HG02840 (cell line): ENCODE data around the gene GLRA1.

Experiments
- ATAC-seq: cut with Tn5 transposase; IDR thresholded peaks from one replicate; pipeline ENCODE4 v1.9.1; 2021; ENCODE audit warnings: mild to moderate bottlenecking, moderate library complexity, moderate number of reproducible peaks; ENCODE audit not compliant: unreplicated experiment, low FRiP score

Gene GLRA1

DNA sequence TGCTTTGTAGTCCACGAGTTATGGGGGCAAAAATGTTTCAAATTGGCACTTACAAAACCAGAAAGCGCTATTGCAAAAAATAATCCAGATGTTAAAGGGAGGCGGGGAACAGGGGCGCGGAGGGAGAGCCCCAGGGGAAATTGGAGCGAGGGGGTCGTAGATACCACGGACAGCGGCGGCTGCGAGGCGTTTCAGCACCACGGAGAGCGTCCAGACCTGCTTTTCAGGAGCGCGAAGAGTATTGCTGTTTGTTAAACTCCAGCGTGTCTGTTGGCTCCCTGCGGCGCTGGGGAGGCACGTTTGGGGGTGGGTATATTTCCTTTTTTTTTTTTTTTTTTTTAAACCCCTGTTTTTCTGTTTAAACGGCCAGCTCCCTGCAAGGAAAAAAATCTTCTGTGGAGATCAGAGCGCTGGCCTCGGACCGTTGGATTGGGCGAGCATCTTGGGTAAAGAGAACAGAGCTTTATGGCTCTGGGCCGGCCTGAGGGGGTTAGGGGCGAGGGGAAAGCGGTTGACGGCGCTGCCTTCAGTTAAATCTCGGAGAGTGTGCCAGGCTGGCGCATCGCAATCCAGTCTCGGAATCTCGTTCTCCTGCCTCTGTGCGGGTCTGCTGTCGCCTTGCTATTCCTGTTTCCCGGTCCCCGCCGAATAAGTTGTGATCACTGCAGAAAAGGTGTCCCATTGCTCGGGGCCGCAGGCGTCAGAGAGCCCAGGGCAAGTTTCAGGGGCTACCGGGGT lies at the start of gene GLRA1:
GLRA1 (minus strand) TSS at position 288 of the 738 bp plus-strand sequence. CDS start 302 bp downstream, outside the sequence.
- no peak for ATAC-seq

- no peak for ATAC-seq
Observed at GRCh38 chr5:151970885-151971284, 46.2 kb upstream of the GLRA1 start.

GRCh38 chr5:151967865-151968264 lies 43.2 kb upstream of the GLRA1 start:
- ATAC-seq: no peak

GRCh38 chr5:151966046-151966445 lies 41.4 kb upstream of the GLRA1 start:
- ATAC-seq: no peak

- no peak for ATAC-seq
Observed at GRCh38 chr5:151964471-151964870, 39.8 kb upstream of the GLRA1 start.

GRCh38 chr5:151961557-151961956 lies 36.9 kb upstream of the GLRA1 start:
- ATAC-seq: no peak

DNA sequence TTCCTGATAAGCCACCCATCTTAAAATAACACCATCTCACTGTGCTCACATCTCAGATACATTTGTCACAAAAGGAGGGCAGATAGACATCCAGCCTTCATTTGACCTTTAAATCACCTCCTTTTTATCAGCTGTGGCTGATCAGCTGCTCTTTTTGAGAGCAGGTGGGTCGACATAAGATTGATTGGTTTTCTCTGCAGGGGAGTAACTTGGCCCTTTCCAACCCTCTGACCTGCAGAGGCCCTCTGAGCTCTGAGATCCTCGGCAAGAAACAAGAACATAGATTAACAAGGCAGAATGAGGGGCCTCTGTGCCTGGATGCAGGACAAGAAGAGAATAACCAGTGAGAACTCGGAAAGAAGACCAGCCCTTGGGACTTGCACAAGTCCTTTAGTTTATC lies 33.5 kb upstream of the GLRA1 start:
- ATAC-seq: no peak

- no peak for ATAC-seq
Observed at GRCh38 chr5:151956725-151957124, 32.1 kb upstream of the GLRA1 start.

GRCh38 chr5:151954255-151954654 lies 29.6 kb upstream of the GLRA1 start:
- no peak for ATAC-seq

DNA sequence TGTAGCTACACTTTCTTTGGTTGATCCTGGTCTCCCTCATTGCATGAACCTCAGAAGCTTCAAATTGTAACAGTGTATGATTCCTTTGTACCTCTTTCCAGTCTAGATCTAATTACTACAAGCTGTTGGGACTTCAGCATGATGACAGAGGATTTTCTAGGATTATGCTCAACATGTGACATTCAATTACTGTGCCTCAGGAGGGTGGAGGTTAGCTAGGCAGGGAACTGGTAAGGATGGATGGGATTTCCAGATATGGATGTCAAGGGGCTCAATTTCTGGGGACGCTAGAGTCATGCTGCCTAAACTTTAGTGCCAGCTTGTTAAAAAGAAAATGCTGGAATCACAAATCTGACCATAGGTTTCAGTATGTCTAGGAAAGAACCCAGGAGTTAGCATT lies 29.2 kb upstream of the GLRA1 start:
- ATAC-seq: no peak

- no peak for ATAC-seq
Observed at GRCh38 chr5:151952238-151952637, 27.6 kb upstream of the GLRA1 start.

DNA sequence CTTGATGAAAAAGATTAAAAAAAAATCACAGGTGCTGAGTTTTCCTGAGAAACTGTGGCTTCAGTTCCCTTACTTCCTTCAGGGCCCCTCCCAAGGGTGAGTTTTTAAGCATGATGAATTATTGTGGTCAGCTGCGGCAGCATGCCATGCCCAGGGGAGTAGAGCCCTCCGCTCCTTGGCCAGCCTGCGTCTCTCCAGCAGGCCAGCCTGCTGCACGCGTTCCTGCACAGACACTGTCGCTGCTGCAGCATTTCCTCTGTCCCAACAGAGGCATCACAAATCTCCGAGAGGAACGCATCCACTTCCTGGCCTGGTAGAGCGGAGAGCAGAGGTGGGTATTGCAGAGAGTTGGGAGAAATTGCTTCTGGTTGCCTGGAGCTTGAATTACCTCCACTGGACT lies 26.1 kb upstream of the GLRA1 start:
- no peak for ATAC-seq

- ATAC-seq: no peak
Observed at GRCh38 chr5:151949701-151950308, 25.2 kb upstream of the GLRA1 start.

- no peak for ATAC-seq
Observed at GRCh38 chr5:151949113-151949512, 24.5 kb upstream of the GLRA1 start.

DNA sequence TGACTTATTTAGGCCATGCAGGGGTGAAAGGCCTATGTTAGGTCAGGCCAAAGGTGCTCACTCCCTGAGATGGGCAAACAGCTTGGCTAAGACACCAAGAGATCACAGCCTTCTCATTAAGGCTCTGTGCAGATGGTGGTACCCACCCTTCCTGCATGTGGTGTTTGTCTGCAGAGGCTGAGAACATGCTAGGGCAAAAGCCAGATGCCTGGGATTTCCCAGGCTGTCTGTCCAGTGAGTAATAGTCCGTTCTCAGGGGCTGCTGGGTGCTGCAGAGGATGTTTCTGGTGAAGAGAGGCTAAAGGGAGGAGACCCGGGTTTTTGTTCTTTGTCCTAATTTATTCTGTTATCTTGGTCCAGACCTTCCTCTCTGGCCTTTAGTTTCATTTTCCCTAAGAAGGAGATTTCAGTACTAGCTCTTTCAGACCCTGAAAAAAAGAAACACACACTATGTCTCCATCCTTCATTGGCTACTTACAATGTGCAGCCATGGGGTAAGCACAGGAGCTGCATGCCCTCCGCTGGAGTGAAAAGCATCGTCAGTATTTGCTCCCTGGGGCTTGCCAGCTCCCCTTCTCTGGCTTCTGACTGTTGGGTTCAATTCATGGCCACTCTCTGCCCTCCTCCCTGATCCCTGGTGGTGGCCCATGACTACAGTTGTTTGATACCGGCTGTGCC lies 23.4 kb upstream of the GLRA1 start:
- no peak for ATAC-seq

DNA sequence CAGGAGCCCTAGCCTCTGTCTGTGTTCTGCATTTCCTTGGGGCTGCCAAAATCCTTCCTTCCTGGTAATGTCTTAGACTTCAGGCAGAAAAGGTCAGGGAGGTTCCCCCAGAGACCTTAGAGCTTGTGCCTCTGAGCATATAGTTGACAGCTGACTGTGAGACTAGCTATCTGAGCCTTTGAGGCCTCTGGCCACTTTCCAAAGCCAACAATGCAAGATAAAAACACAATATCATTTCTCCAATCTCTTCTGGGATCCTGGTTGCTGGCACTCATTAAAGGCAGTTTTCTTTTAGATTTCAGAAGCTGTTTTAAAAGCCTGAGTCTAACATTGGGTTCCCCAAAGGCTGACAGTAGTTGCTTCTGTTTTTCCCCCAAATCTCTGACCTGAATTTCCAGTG lies 13.2 kb upstream of the GLRA1 start:
- no peak for ATAC-seq

- no peak for ATAC-seq
Observed at GRCh38 chr5:151935135-151935695, 10.6 kb upstream of the GLRA1 start.

DNA sequence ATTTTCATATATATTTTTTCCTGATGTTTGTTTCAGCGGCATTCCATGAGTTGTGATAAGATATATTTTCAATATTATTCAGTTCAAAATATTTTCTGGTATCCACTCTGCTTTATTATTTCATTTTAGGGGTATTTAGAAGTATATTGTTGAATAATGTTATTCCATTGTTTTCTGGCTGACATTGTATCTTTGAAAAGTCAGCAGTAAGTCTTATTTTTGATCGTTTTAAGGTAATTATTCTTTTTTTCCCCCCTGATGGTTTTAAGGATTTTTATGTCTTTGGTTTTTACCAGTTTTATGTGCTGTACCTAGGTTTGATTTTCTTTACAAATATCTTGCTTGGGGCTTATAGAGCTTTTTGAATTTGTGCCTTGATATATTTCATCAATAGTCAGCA lies 6.6 kb upstream of the GLRA1 start:
- no peak for ATAC-seq

DNA sequence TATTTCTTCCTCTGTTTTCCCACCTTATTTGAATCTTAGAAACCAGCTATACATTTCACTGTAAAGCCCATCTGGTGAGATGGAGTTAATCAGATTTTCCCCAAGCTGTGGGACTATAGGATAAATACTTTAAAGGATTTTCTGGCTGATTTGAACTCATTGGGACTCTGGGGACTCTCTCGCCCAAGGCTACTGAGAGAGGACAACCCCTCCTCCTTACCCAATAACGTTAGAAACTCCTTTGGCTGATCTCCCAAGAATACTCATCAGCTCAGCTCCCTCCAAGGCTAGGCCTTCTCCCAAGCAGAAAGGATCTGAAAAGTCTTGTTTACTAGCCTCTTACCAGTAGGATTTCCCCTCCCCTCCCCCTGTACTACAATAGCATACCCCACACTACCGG lies 1.5 kb upstream of the GLRA1 start:
- no peak for ATAC-seq

DNA sequence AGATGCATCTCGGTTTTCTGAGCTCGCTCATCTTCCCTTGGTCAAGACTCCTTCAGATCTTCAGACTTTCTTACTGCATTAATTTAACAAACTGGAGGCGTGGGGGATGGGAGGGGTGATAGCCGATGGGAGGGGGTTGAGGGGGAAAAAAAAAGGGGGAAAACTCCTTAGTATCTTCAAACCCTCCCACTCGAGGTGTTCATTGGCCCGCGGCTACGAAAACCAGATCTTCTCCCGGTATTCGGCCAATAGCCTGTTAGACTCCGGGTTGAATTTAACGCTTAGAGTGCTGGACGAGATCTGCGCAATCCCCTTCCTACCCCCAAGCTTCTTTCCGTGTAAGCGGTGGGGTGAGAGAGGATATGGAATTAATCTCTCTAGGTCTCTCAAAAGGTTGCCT lies 689 bp upstream of the GLRA1 start:
- no peak for ATAC-seq

DNA sequence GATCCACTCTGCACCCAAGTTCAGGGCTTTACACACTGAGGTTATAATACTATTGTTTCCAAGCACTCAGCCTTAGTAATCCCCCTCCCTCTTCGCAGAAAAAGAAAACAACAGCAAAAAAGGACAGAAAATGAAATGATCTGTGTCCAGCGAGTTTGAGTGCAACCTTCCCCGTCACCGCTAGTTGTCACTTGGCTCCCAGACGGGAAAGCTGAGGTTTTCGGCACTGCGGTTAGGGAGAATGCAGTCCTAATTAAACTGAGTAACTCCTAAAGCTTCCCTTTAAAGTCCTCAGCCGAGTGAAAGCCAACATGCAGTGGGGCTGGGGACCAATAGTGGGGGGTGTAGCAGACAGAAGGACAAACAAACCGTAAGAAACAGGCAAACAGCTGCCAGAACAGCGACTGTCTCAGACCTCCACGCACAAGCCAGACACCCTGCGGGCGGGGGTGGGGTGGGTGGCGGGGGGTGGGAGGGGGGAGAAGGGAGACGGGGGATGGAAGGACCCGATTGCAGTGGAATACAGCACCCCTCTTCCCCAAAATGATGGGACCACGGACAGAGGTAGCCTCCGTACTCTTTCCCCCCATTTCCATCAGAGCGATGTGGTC lies 680 bp downstream of the GLRA1 start:
- ATAC-seq: no peak
